Measurements from ENCODE around the gene RIC8B.

The RIC8B gene

GRCh38 chr12:106907846-106908245 lies 133.4 kb downstream of the RIC8B start:
- H3K4me3 ChIP-seq (ENCODE audit: low read depth in 1 of 2, low read length in 2 of 2): no peak overlapping the region
- ATAC-seq (ENCODE audit: insufficient read depth, low read depth) (no peak), DNase-seq (no peak)
- no peaks in the 10 kb centered on the region for H3K36me3 ChIP-seq (ENCODE audit: insufficient read depth, low read length)
- H4K20me1 ChIP-seq (ENCODE audit: insufficient read depth, low read length): no peaks in the 10 kb centered on the region
- H3K27ac ChIP-seq (ENCODE audit: low read length): no peak overlapping the region
- H3K79me2 ChIP-seq (ENCODE audit: insufficient read depth, low read length): no peaks in the 10 kb centered on the region
- H3K9me3 ChIP-seq (ENCODE audit: insufficient read depth, low read length, severe bottlenecking): no peaks in the 10 kb centered on the region
- H3K27me3 ChIP-seq (ENCODE audit: insufficient read depth, low read length, poor library complexity): no peaks in the 10 kb centered on the region
- H3K4me2 ChIP-seq (ENCODE audit: insufficient read depth, low read length): no peak overlapping the region
- TF ChIP-seq EZH2 (IDR thresholded peaks at IDR 0.05; ENCODE audit: borderline replicate concordance, low read depth, low read length, severe bottlenecking): no peak
- TF ChIP-seq, protein P1, sequence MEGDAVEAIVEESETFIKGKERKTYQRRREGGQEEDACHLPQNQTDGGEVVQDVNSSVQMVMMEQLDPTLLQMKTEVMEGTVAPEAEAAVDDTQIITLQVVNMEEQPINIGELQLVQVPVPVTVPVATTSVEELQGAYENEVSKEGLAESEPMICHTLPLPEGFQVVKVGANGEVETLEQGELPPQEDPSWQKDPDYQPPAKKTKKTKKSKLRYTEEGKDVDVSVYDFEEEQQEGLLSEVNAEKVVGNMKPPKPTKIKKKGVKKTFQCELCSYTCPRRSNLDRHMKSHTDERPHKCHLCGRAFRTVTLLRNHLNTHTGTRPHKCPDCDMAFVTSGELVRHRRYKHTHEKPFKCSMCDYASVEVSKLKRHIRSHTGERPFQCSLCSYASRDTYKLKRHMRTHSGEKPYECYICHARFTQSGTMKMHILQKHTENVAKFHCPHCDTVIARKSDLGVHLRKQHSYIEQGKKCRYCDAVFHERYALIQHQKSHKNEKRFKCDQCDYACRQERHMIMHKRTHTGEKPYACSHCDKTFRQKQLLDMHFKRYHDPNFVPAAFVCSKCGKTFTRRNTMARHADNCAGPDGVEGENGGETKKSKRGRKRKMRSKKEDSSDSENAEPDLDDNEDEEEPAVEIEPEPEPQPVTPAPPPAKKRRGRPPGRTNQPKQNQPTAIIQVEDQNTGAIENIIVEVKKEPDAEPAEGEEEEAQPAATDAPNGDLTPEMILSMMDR (IDR thresholded peaks at IDR 0.05; ENCODE audit: borderline replicate concordance, extremely low read depth, low read length, poor library complexity, severe bottlenecking): no peak
- H3K4me1 ChIP-seq (ENCODE audit: insufficient read depth, low read length): peaks cover 3% of the 10 kb centered on the region; the same call in 1 of the 2 replicates
- no peak overlapping the region for H3K9ac ChIP-seq (ENCODE audit: low read depth, low read length)
- no peak overlapping the region for H2AFZ ChIP-seq (ENCODE audit: low read depth, low read length)

DNA sequence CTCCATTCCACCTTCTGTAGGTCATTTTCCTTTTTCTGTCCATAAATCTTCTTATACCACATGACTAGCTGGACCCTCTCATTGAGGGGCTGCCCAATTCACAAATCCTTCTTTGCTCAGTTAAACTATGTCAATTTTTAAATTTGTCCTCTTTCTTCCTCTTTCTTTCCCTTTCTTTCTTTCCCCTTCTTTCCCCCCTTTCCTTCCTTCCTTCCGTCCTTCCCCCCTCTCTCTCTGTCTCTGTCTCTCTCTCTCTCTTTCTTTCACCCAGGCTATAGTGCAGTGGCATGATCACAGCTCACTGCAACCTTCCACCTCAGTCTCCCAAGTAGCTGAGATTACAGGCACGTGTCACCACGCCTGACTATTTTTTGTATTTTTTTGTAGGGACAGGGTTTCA lies 134.1 kb downstream of the RIC8B start:
- H3K27ac ChIP-seq (ENCODE audit: low read length): no peak overlapping the region
- H3K4me1 ChIP-seq (ENCODE audit: insufficient read depth, low read length): no peaks in the 10 kb centered on the region
- no peak for TF ChIP-seq EZH2 (IDR thresholded peaks at IDR 0.05; ENCODE audit: borderline replicate concordance, low read depth, low read length, severe bottlenecking)
- TF ChIP-seq, protein P1 (IDR thresholded peaks at IDR 0.05; ENCODE audit: borderline replicate concordance, extremely low read depth, low read length, poor library complexity, severe bottlenecking): no peak
- ATAC-seq (ENCODE audit: insufficient read depth, low read depth) (no peak), DNase-seq (no peak)
- no peak overlapping the region for H3K4me2 ChIP-seq (ENCODE audit: insufficient read depth, low read length)
- H2AFZ ChIP-seq (ENCODE audit: low read depth, low read length): no peak overlapping the region
- H4K20me1 ChIP-seq (ENCODE audit: insufficient read depth, low read length): no peaks in the 10 kb centered on the region
- H3K27me3 ChIP-seq (ENCODE audit: insufficient read depth, low read length, poor library complexity): no peaks in the 10 kb centered on the region
- H3K36me3 ChIP-seq (ENCODE audit: insufficient read depth, low read length): no peaks in the 10 kb centered on the region
- no peaks in the 10 kb centered on the region for H3K79me2 ChIP-seq (ENCODE audit: insufficient read depth, low read length)
- H3K9ac ChIP-seq (ENCODE audit: low read depth, low read length): no peak overlapping the region
- H3K4me3 ChIP-seq (ENCODE audit: low read depth in 1 of 2, low read length in 2 of 2): no peak overlapping the region
- no peaks in the 10 kb centered on the region for H3K9me3 ChIP-seq (ENCODE audit: insufficient read depth, low read length, severe bottlenecking)

GRCh38 chr12:106910202-106910601 lies 135.7 kb downstream of the RIC8B start:
- H3K4me3 ChIP-seq (ENCODE audit: low read depth in 1 of 2, low read length in 2 of 2): no peak overlapping the region
- peaks cover 3% of the 10 kb centered on the region; the same call in 1 of the 2 replicates for H3K4me1 ChIP-seq (ENCODE audit: insufficient read depth, low read length)
- DNase-seq (no peak), ATAC-seq (ENCODE audit: insufficient read depth, low read depth) (peak; percentile 39; the same call in 1 of the 3 replicates)
- no peaks in the 10 kb centered on the region for H3K79me2 ChIP-seq (ENCODE audit: insufficient read depth, low read length)
- no peak overlapping the region for H3K4me2 ChIP-seq (ENCODE audit: insufficient read depth, low read length)
- H4K20me1 ChIP-seq (ENCODE audit: insufficient read depth, low read length): no peaks in the 10 kb centered on the region
- H3K27ac ChIP-seq (ENCODE audit: low read length): no peak overlapping the region
- H3K27me3 ChIP-seq (ENCODE audit: insufficient read depth, low read length, poor library complexity): no peaks in the 10 kb centered on the region
- H3K9me3 ChIP-seq (ENCODE audit: insufficient read depth, low read length, severe bottlenecking): no peaks in the 10 kb centered on the region
- TF ChIP-seq, protein P1 (IDR thresholded peaks at IDR 0.05; ENCODE audit: borderline replicate concordance, extremely low read depth, low read length, poor library complexity, severe bottlenecking): no peak
- TF ChIP-seq EZH2 (IDR thresholded peaks at IDR 0.05; ENCODE audit: borderline replicate concordance, low read depth, low read length, severe bottlenecking): no peak
- H3K36me3 ChIP-seq (ENCODE audit: insufficient read depth, low read length): no peaks in the 10 kb centered on the region
- no peak overlapping the region for H3K9ac ChIP-seq (ENCODE audit: low read depth, low read length)
- H2AFZ ChIP-seq (ENCODE audit: low read depth, low read length): no peak overlapping the region

DNA sequence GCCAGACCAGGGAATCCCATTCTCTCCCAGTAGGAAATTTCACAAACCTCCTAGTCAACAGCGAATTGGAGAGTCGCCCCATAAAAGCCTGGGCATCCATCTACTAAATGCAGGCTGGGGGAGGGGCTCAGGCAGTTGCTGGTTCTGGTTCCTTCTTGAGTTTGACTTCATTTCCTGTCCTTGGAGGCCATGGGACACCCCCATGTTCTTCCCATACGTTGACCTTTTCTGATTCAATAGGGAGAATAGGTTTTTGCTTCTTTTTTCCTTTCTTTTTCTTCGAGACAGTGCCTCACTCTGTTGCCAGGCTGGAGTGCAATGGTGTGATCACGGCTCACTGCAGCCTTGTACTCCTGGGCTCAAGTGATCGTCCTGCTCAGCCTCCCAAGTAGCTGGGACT lies 137.1 kb downstream of the RIC8B start:
- no peaks in the 10 kb centered on the region for H3K9me3 ChIP-seq (ENCODE audit: insufficient read depth, low read length, severe bottlenecking)
- H3K27ac ChIP-seq (ENCODE audit: low read length): no peak overlapping the region
- no peaks in the 10 kb centered on the region for H4K20me1 ChIP-seq (ENCODE audit: insufficient read depth, low read length)
- no peaks in the 10 kb centered on the region for H3K36me3 ChIP-seq (ENCODE audit: insufficient read depth, low read length)
- no peak overlapping the region for H3K4me3 ChIP-seq (ENCODE audit: low read depth in 1 of 2, low read length in 2 of 2)
- peaks cover 3% of the 10 kb centered on the region; the same call in 1 of the 2 replicates for H3K4me1 ChIP-seq (ENCODE audit: insufficient read depth, low read length)
- no peaks in the 10 kb centered on the region for H3K27me3 ChIP-seq (ENCODE audit: insufficient read depth, low read length, poor library complexity)
- no peak overlapping the region for H3K9ac ChIP-seq (ENCODE audit: low read depth, low read length)
- DNase-seq (no peak), ATAC-seq (ENCODE audit: insufficient read depth, low read depth) (no peak)
- TF ChIP-seq, protein P1 (IDR thresholded peaks at IDR 0.05; ENCODE audit: borderline replicate concordance, extremely low read depth, low read length, poor library complexity, severe bottlenecking): no peak
- no peak for TF ChIP-seq EZH2 (IDR thresholded peaks at IDR 0.05; ENCODE audit: borderline replicate concordance, low read depth, low read length, severe bottlenecking)
- no peak overlapping the region for H2AFZ ChIP-seq (ENCODE audit: low read depth, low read length)
- H3K4me2 ChIP-seq (ENCODE audit: insufficient read depth, low read length): no peak overlapping the region
- H3K79me2 ChIP-seq (ENCODE audit: insufficient read depth, low read length): no peaks in the 10 kb centered on the region
